Measurements from ENCODE around the gene KDM5B.

DNA sequence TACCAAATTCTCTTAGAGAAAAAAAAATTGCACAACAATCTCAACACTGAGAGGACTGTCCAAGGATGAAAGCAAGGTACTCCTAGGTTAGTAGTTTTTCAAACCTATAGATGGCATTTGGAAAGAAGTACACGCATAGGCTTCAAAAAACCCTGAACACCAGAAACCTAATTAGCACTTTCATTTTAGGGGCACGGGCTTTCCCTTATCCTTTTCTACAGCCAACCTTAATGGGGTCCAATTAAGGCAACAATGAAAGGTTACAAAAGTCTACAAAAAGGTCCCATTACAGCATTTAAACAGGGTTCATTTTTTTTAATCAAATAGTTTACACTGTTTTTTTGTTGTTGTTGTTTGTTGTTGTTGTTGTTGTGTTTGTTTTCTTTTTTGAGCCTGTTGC, 6.2 kb downstream of the KDM5B start:
- TF ChIP-seq EZH2phosphoT487 (IDR thresholded peaks at IDR 0.05; ENCODE audit: unreplicated experiment) (no peak), JUNB (IDR thresholded peaks at IDR 0.05; ENCODE audit: unreplicated experiment) (no peak), POLR2AphosphoS5 (IDR thresholded peaks at IDR 0.05; ENCODE audit: low read depth) (no peak), STAT1 (IDR thresholded peaks at IDR 0.05; ENCODE audit: unreplicated experiment) (no peak), EZH2 (IDR thresholded peaks at IDR 0.05; ENCODE audit: low read depth, unreplicated experiment) (no peak), ZNF114 (CRISPR knock-in tag; IDR thresholded peaks at IDR 0.05) (no peak), CREB1 (CRISPR knock-in tag; IDR thresholded peaks at IDR 0.05; ENCODE audit: low read depth) (no peak), NANOG (IDR thresholded peaks at IDR 0.05; ENCODE audit: borderline replicate concordance) (no peak)
- TF ChIP-seq, protein P1, sequence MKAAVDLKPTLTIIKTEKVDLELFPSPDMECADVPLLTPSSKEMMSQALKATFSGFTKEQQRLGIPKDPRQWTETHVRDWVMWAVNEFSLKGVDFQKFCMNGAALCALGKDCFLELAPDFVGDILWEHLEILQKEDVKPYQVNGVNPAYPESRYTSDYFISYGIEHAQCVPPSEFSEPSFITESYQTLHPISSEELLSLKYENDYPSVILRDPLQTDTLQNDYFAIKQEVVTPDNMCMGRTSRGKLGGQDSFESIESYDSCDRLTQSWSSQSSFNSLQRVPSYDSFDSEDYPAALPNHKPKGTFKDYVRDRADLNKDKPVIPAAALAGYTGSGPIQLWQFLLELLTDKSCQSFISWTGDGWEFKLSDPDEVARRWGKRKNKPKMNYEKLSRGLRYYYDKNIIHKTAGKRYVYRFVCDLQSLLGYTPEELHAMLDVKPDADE (IDR thresholded peaks at IDR 0.05), result no peak
- TF ChIP-seq, protein P2, sequence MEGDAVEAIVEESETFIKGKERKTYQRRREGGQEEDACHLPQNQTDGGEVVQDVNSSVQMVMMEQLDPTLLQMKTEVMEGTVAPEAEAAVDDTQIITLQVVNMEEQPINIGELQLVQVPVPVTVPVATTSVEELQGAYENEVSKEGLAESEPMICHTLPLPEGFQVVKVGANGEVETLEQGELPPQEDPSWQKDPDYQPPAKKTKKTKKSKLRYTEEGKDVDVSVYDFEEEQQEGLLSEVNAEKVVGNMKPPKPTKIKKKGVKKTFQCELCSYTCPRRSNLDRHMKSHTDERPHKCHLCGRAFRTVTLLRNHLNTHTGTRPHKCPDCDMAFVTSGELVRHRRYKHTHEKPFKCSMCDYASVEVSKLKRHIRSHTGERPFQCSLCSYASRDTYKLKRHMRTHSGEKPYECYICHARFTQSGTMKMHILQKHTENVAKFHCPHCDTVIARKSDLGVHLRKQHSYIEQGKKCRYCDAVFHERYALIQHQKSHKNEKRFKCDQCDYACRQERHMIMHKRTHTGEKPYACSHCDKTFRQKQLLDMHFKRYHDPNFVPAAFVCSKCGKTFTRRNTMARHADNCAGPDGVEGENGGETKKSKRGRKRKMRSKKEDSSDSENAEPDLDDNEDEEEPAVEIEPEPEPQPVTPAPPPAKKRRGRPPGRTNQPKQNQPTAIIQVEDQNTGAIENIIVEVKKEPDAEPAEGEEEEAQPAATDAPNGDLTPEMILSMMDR (conservative IDR thresholded peaks at IDR 0.05; ENCODE audit: low read depth in 2 of 2), result no peak
- TF ChIP-seq, protein P3, sequence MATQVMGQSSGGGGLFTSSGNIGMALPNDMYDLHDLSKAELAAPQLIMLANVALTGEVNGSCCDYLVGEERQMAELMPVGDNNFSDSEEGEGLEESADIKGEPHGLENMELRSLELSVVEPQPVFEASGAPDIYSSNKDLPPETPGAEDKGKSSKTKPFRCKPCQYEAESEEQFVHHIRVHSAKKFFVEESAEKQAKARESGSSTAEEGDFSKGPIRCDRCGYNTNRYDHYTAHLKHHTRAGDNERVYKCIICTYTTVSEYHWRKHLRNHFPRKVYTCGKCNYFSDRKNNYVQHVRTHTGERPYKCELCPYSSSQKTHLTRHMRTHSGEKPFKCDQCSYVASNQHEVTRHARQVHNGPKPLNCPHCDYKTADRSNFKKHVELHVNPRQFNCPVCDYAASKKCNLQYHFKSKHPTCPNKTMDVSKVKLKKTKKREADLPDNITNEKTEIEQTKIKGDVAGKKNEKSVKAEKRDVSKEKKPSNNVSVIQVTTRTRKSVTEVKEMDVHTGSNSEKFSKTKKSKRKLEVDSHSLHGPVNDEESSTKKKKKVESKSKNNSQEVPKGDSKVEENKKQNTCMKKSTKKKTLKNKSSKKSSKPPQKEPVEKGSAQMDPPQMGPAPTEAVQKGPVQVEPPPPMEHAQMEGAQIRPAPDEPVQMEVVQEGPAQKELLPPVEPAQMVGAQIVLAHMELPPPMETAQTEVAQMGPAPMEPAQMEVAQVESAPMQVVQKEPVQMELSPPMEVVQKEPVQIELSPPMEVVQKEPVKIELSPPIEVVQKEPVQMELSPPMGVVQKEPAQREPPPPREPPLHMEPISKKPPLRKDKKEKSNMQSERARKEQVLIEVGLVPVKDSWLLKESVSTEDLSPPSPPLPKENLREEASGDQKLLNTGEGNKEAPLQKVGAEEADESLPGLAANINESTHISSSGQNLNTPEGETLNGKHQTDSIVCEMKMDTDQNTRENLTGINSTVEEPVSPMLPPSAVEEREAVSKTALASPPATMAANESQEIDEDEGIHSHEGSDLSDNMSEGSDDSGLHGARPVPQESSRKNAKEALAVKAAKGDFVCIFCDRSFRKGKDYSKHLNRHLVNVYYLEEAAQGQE (IDR thresholded peaks at IDR 0.05; ENCODE audit: unreplicated experiment), result no peak
- TF ChIP-seq, protein P4, sequence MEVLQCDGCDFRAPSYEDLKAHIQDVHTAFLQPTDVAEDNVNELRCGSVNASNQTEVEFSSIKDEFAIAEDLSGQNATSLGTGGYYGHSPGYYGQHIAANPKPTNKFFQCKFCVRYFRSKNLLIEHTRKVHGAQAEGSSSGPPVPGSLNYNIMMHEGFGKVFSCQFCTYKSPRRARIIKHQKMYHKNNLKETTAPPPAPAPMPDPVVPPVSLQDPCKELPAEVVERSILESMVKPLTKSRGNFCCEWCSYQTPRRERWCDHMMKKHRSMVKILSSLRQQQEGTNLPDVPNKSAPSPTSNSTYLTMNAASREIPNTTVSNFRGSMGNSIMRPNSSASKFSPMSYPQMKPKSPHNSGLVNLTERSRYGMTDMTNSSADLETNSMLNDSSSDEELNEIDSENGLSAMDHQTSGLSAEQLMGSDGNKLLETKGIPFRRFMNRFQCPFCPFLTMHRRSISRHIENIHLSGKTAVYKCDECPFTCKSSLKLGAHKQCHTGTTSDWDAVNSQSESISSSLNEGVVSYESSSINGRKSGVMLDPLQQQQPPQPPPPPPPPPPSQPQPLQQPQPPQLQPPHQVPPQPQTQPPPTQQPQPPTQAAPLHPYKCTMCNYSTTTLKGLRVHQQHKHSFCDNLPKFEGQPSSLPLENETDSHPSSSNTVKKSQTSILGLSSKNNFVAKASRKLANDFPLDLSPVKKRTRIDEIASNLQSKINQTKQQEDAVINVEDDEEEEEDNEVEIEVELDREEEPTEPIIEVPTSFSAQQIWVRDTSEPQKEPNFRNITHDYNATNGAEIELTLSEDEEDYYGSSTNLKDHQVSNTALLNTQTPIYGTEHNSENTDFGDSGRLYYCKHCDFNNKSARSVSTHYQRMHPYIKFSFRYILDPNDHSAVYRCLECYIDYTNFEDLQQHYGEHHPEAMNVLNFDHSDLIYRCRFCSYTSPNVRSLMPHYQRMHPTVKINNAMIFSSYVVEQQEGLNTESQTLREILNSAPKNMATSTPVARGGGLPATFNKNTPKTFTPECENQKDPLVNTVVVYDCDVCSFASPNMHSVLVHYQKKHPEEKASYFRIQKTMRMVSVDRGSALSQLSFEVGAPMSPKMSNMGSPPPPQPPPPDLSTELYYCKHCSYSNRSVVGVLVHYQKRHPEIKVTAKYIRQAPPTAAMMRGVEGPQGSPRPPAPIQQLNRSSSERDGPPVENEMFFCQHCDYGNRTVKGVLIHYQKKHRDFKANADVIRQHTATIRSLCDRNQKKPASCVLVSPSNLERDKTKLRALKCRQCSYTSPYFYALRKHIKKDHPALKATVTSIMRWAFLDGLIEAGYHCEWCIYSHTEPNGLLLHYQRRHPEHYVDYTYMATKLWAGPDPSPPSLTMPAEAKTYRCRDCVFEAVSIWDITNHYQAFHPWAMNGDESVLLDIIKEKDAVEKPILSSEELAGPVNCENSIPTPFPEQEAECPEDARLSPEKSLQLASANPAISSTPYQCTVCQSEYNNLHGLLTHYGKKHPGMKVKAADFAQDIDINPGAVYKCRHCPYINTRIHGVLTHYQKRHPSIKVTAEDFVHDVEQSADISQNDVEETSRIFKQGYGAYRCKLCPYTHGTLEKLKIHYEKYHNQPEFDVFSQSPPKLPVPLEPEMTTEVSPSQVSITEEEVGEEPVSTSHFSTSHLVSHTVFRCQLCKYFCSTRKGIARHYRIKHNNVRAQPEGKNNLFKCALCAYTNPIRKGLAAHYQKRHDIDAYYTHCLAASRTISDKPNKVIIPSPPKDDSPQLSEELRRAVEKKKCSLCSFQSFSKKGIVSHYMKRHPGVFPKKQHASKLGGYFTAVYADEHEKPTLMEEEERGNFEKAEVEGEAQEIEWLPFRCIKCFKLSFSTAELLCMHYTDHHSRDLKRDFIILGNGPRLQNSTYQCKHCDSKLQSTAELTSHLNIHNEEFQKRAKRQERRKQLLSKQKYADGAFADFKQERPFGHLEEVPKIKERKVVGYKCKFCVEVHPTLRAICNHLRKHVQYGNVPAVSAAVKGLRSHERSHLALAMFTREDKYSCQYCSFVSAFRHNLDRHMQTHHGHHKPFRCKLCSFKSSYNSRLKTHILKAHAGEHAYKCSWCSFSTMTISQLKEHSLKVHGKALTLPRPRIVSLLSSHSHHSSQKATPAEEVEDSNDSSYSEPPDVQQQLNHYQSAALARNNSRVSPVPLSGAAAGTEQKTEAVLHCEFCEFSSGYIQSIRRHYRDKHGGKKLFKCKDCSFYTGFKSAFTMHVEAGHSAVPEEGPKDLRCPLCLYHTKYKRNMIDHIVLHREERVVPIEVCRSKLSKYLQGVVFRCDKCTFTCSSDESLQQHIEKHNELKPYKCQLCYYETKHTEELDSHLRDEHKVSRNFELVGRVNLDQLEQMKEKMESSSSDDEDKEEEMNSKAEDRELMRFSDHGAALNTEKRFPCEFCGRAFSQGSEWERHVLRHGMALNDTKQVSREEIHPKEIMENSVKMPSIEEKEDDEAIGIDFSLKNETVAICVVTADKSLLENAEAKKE (CRISPR knock-in tag; IDR thresholded peaks at IDR 0.05), result no peak
